Activated CD8-positive, alpha-beta memory T cell treated with anti-CD3 and anti-CD28 coated beads, Interleukin-2, amount 50 U/mL, for 48 hours (primary cell): ENCODE data around the gene SMG9.
"Not testable (repeated sequence)": the region's sequence is repeated elsewhere in the genome, so short reads cannot be mapped to it uniquely, and the experiment has no call there.

Experiments
- DNase-seq: peaks from one replicate; pipeline ENCODE4 v3.0.0-alpha.2; 2020

Gene SMG9

GRCh38 chr19:43779147-43779819 lies 24.5 kb upstream of the SMG9 start:
- no peak for DNase-seq

DNA sequence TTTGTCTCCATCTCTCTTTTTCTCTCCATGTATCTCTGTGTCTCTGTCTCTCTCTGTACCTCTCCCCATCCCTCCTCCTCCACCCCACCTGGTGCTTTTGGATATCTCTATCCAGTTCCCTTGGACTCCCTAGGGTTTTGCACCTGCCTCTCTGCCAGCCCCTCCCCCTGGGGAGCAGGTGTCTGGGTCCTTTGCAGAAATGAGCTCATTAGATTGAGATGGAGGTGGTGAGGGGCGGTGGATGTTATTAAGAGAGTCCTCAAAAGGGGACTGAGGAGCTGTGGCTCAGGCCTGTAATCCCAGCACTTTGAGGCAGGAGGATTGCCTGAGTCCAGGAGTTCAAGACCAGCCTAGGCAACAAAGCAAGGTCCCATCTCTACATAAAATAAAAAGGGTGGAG lies 23.9 kb upstream of the SMG9 start:
- no peak for DNase-seq

DNA sequence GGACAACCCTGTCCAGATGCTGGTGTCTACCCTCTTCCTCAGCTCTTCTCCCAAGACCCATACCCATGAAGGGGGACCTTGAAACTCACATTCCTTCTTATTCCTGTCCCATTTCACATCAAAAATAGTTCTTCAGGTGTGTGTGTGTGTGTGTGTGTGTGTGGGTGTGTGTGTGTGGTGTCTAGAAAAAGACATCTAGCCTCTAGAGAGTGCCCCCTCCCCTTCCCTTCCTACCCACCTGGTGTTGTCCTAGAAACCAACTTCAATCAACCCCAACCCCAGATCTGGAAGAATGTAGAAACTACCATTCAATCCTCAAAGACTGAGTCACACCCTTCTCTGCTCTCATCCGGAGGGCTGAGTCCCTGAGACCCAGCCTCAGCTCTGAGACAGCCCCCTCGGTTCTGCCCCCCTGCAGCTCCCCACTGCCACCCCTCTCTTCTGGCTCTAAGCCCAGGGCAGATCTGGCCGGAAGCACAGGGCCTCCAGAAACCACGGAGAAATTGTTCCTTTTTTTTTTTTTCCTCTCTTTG lies 22.5 kb upstream of the SMG9 start:
- no peak for DNase-seq

DNA sequence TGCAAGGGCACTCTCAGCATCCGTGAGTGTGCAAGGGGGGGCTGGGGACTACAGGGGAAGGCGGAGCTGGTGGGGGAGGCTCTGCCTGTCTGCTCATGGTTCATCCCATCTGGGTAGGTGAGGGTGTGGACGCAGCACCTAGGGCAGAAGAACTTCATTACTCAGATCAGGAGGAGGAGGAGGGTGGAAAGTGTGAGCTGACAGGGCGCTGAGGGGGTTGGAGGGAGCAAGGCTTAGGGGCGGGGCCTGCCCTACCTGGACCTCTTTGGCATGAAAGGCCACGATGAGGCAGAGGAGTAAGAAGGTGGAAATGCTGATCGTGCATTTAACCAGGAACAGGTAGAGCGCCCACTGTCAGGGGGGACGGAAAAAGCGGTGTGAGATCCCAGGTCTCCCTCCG lies 21.5 kb upstream of the SMG9 start:
- DNase-seq, result peak; percentile 80

GRCh38 chr19:43775299-43775890 lies 20.6 kb upstream of the SMG9 start:
- DNase-seq, result no peak

DNA sequence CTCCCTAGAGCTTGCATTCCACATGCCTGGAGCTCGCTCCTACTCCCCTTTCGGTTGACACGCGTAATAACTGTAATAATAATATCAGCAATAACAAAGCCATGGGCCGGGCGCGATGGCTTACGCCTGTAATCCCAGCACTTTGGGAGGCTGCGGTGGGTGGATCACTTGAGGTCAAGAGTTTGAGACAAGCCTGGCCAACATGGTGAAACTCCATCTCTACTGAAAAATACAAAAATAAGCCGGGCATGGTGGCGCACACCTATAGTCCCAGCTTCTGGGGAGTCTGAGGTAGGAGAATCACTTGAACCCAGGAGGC lies 20.1 kb upstream of the SMG9 start:
- not testable (repeated sequence) for DNase-seq

GRCh38 chr19:43774103-43774939 lies 19.6 kb upstream of the SMG9 start:
- no peak for DNase-seq

GRCh38 chr19:43773725-43774102 lies 19.0 kb upstream of the SMG9 start:
- no peak for DNase-seq

- DNase-seq, result no peak
Observed at GRCh38 chr19:43769256-43769655, 14.5 kb upstream of the SMG9 start.

DNA sequence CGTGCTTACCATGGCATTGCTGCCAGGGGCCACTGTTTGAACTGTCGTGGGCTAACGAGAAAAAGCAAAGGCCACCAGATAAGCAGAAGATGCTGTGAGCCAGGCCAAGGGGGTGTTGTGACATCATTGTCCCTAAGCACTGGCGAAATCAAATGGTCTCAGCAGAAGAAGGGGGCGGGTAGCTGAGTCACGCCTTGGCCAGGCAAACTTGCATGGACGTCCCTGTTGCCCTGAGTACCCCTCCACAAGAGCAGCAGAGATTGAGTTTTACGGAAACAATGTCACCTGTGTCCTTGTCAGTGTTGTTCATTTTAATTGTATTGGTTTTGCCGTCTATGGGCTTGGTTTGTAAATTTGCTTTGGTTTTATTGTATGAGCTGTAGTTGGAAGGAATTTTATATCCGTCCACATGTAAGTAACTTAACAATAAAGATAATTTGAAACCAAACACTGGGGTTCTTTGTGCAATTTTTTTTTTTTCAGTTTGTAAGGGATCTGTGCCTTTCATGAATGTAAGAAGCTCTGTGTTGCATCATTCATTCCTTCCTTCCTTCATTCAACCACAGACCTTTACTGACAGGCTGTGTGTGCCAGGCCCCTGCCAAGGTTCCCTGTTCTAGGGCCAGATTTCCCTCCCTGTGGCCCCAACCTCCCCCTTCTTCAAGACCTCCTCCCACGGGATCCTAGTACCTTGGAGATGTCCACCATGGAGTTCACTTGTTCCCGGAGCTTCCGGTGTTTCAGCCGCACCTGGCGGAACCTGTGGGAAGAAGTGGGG lies 13.7 kb upstream of the SMG9 start:
- no peak for DNase-seq

DNA sequence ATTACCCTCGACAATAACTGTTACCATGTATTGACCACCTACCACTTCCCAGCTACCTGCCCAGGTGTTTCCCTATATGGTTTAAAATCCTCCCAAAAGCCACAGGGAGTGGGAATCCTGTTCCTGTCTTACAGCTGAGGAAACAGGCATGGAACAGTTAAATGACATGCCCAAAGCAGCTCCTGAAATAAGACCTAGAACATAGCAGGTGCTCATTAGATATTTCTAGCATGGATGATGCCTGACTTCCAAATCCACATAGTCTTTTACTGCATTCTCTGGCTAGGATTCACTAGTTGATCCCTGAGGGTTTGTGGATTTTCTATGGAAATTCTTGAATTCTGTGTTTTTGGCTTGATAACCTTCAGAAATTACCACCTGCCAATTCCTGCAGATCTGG lies 13.1 kb upstream of the SMG9 start:
- DNase-seq, result no peak

DNA sequence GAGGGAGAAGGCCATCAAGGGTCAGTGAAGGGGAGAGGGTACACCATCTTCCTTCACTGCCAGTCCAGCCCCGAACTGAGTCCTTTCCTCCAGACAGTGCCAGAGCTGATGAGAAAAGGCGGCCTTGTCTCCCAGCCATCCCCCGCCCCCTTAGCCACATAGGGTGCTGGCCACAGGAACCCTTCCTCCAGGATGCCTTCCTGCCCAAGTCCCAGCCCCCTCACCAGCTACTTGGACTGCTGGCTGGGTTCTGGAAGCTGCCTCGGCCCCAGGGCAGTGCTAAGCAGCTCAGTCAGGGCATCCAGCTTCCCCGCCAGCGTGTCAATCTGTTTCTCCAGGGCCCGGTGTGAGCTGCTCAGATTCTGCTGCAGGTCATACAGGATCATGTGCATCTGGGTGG lies 12.6 kb upstream of the SMG9 start:
- no peak for DNase-seq

GRCh38 chr19:43766755-43767043 lies 11.9 kb upstream of the SMG9 start:
- no peak for DNase-seq

- DNase-seq, result peak; percentile 88
Observed at GRCh38 chr19:43765109-43765876, 10.5 kb upstream of the SMG9 start.

DNA sequence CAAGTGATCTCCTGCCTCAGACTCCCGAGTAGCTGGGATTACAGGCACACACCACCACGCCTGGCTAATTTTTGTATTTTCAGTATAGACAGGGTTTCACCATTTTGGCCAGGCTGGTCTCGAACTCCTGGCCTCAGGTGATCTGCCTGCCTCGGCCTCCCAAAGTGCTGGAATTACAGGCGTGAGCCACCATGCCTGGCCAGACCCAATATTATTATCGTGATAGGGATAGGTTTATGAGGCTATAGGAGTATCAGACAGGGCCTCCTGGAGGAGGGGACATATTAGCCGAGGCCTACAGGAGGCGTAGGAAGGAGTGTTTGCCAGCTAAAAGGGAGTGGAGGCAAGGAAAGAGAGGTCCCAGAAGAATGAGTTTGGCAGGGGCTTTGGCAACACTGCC lies 9.9 kb upstream of the SMG9 start:
- DNase-seq, result not testable (repeated sequence)

GRCh38 chr19:43763473-43763939 lies 8.7 kb upstream of the SMG9 start:
- no peak for DNase-seq

DNA sequence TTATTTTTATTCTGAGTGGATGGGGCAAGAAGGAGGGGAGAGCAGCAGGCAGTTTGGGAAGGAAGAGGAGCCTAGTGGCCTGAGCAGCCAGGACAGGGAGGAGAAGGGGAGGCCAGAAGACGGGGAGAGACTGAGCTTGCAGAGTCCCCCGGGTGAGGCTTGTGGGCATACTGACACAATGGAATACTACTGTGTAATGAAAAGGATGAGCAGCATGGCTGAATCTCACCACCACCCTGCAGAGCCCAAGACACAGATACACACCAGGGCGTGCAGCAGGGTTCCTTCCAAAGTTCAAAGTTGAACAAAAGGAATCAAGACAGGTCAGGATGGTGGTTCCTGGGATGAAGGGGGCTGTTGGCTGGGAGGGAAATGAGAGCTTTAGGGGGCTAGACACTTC lies 8.1 kb upstream of the SMG9 start:
- no peak for DNase-seq

DNA sequence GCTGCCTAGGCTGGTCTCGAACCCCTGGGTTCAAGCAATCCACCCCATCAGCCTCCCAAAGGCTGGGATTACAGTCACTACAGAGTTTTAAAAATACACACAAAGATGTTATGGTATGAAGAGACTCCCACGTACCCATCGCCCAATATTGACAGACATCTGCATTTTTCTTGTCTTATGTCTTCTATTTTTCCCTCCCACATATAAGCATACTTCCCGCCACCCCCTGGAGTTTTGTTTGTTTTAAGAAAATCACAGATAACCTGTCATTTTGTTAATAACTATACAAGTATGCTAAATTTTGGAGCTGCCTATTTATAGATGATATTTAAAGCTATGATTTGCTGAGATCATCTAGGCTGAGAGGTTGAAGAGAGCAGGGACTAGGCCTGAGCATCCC lies 6.2 kb upstream of the SMG9 start:
- no peak for DNase-seq

GRCh38 chr19:43759515-43759914 lies 4.8 kb upstream of the SMG9 start:
- DNase-seq, result no peak

DNA sequence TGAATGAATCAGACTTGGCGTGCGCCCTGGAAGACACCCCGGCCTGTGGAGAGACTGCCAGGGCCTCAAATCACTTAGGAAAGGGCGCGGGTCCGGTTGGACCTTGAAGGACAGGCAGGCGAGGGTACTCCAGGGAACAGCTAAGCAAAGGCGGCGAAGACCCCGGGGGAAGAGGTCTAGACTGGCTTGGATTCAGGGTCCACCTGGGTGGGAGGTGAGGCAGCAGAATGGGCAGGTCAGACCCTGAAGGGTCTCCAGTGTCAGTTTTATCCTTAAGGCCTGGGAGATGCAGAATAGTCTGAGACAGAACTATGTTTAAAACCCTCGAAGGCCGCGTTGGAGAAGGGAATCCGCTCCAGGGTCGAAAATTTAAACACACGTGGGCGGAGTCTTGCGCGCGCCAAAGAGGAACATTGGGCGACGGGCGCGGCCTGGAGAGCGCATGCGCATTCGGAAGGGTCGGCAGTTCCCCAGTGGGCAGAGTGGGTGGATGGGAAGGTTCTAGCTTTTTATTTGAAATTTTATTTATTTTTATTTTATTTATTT lies 567 bp upstream of the SMG9 start:
- DNase-seq, result peak; percentile 90

DNA sequence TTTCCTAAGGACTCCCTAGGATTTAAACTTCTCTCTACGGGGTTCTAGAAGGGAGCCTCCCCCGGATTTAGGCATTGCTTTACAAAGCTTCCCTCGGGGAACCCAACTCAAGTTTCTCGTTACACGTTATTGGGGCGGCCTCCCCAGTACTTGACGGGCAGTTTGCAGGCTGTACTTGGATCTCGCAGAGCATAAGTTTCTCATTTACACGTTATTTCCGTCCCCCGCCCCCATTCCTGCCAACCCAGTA lies 584 bp downstream of the SMG9 start:
- no peak for DNase-seq

GRCh38 chr19:43752287-43752875 lies 2.4 kb downstream of the SMG9 start:
- no peak for DNase-seq
